ENCODE data around the gene UNC80.

UNC80 gene

DNA sequence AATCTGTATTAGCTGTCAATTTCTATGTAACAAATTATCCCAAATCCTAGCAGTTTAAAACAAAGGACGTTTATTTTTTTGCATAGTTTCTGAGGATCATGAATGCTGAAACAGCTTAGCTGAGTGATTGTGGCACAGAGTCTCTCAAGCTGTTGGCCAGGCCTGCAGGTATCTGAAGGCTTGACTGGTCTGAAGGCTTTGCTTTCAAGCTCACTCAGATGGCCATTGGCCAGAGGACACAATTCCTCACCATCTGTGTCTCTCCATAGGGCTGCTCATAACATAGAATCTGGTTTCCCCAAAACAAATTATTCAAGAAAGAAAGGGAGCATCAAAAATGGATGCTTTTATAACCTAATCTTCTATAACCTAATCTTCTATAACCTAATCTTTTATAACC lies 33.7 kb downstream of the UNC80 start:
- no peak for DNase-seq (ENCODE audit: extremely low read depth in 1 of 2, low read depth in 1 of 2)

DNA sequence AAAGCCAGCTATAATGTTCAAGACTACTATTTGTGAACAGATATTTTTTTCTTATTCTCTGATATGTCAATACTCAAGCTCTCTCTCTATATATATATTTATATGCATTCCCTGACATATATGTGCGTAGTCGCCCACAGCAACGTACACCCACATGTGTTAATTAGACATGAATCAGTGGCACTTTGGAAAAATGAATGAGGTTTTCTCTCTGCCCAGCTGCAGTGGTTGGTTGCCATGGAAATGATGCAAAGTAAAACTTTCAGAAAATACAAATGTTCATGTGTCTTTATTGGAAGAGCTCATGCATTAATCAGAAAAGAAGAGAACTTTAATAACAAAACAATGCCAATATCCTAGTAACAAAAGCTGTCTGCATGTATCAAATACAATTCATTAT lies 34.7 kb downstream of the UNC80 start:
- no peak for DNase-seq (ENCODE audit: extremely low read depth in 1 of 2, low read depth in 1 of 2)

DNA sequence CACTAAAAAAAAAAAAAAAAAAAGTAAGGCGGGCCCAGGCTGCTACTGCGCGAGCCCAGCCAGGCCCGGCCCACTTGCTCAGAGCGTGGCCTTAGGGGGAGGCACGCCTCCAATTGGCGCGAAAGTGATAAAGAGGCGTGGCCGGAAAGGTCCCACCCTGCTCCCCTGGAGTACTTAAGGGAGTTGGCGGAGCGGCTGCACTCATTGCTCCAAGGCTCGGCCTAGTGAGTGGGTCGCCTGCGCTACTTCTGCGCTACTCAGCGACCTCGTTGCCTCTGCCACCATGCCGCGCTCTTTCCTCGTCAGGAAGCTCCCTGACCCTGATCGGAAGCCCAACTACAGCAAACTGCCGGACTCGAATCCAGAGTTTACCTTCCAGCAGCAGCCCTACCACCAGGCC lies 36.9 kb downstream of the UNC80 start:
- no peak for DNase-seq (ENCODE audit: extremely low read depth in 1 of 2, low read depth in 1 of 2)

DNA sequence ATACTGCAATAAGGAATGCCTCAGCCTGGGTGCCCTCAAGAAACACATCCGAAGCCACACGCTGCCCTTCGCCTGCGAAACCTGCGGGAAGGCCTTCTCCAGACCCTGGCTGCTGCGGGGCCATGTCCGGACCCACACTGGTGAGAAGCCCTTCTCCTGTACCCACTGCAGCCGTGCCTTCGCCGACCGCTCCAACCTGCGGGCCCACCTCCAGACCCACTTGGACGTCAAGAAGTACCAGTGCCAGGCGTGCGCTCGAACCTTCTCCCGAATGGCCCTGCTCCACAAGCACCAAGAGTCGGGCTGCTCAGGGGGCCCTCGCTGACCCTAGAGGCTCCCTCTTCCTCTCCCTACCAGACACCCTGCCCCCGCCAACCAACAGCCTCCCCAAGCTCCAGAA lies 37.6 kb downstream of the UNC80 start:
- no peak for DNase-seq (ENCODE audit: extremely low read depth in 1 of 2, low read depth in 1 of 2)

DNA sequence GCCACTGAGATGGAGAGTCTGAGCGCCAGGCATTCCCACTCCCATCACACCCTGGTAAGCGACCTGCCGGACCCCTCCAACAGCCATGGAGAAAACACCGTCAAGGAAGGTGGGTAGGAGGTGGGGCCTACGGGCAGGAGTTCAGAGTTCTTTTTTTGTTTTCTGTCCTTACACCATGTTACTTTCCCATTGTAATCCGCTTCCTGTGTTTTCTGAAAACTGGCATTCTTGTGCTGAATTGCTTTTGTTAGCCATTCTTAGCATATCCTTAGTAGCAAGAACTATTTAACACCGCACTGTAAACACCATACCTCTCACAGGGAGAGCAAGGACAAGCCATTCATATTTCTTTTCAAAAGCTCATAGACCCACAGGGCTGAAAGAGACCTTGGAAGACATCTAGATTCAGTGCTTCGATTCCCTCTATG lies 46.2 kb downstream of the UNC80 start:
- no peak for DNase-seq (ENCODE audit: extremely low read depth in 1 of 2, low read depth in 1 of 2)

DNA sequence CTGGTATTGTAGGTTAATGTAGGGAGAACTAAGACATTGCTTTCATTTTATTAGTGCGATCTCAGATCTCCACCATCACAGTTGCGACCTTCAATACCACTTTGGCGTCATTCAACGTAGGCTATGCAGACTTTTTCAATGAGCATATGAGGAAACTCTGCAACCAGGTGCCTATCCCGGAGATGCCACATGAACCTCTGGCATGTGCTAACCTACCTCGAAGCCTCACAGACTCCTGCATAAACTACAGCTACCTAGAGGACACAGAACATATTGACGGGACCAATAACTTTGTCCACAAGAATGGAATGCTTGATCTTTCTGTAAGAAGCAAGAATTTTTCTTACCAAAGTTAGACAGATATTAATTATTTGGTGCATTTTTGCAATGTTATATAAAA lies 47.3 kb downstream of the UNC80 start:
- no peak for DNase-seq (ENCODE audit: extremely low read depth in 1 of 2, low read depth in 1 of 2)

DNA sequence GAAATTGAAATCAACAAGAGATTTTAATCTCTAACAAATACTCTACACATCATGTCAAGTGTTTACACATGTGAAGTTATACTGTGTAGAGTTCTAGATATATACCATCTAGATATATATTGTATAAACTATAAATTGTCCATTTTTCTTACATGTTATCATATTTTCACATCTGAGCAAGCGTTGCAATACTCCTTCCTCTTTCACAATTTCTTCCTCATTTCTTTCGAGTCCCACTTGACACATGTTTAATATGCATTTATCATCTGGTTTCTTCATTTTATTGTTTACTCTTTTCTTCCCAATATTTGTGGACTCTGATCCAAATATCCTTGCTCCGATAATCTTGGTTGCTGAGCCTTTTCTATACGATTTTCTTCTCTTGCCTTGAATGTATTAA lies 50.2 kb downstream of the UNC80 start:
- DNase-seq (ENCODE audit: extremely low read depth in 1 of 2, low read depth in 1 of 2): no peak

DNA sequence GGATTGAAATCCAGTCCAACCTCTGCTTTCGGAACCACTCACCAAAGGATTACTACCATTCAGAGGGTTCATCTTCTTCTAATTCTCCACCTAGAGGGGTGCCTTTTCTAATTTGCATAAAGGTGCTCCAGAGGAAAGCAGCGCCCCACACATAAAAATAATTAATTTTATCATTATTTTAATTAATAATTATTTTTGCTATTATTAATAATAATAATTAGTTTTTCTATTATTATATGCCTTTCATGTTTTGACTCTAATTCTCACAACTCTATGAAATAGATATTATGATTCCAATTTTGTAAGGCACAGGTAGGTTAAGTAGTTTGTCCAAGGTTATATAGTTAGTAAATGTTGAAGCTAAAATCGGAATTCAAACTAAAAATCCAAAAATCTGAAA lies 51.9 kb downstream of the UNC80 start:
- DNase-seq (ENCODE audit: extremely low read depth in 1 of 2, low read depth in 1 of 2): no peak

DNA sequence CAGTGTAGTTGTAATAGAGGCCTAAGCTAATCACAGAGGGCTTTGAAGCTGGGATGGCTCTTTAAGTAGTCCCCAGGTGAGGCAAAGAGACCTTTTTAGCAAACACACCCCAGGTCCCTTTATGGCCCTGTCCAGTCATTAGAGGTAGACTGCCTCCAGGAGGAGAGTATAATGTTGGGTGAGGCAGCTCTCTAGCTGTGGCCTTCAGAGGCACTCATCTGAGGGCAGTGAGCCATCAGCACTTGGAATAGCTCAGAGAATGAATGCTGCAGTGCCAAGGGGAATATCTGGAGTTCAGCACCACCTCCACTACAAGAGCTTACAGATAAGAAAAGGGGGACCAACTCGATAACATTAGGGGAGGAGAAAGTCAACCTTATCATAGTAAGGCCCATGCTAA lies 52.8 kb downstream of the UNC80 start:
- no peak for DNase-seq (ENCODE audit: extremely low read depth in 1 of 2, low read depth in 1 of 2)

DNA sequence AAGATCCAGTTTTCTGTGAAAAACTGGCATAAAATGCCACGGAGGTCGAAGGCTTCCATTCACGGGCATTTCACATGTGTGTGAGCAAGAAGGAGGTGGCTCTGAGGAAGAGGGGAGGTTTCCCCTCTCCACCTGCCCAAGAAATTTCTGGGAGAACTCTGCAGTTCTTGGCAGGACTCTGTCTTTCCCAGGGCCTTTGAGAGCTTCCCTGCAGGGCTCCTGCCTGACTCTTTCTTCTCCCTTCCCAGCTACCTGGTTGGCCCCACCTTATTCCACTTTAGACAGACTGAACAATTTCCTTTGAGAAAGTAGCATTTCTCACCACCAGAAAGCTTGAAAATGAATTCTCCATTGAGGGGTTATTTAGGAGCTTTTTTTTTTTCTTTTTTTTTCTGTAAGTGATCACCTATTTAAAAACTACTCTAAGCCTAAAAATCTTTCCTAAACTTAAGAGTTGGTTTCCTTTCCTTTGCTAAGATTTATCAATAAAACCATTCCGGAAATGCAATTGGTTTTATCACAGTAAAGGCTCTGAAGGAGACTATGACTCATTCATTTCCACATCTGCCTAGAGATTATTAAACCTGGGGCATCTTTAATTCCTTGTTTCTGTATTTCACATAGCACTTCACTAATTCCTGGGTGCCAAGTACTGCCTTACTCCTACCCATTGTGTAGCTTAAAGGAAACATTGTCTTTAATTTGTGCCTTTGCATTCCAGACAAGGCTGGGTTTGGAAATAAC lies 59.3 kb downstream of the UNC80 start:
- no peak for DNase-seq (ENCODE audit: extremely low read depth in 1 of 2, low read depth in 1 of 2)

DNA sequence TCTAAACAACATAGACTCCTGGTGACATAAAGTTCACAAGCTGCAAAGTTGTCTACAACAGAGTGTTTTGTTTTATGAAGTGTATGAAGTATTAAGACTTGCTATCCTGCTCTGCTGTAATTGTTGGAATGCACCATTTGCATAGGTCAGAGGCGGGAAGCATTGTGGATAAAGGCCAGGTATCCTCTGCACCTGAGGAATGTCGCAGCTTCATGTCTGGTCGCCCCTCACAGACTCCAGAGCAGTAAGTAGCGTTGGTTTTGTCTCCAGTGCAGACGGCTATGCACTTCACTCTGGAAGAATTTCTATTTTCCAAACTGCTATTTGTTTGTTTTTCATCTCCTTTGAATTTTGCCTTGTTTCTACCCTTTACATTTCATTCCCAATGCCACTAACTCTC lies 63.1 kb downstream of the UNC80 start:
- no peak for DNase-seq (ENCODE audit: extremely low read depth in 1 of 2, low read depth in 1 of 2)

DNA sequence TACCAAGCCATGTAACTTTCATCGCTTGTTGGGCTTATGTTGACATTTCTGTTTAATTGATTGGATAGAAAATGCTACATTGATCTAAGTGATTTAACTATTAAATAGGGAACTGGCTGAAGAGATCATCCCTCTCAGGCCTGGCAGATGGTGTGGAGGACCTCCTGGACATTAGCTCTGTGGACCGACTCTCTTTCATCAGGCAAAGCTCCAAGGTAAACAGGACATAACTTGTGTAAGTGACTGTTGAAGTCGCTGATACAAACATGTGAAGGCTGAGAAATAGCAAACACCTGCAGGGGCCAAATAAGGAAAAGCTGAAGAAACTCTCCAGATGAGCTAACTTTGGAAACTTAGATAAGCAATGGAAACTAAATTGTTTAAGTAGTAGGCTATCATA lies 68.8 kb downstream of the UNC80 start:
- no peak for DNase-seq (ENCODE audit: extremely low read depth in 1 of 2, low read depth in 1 of 2)

DNA sequence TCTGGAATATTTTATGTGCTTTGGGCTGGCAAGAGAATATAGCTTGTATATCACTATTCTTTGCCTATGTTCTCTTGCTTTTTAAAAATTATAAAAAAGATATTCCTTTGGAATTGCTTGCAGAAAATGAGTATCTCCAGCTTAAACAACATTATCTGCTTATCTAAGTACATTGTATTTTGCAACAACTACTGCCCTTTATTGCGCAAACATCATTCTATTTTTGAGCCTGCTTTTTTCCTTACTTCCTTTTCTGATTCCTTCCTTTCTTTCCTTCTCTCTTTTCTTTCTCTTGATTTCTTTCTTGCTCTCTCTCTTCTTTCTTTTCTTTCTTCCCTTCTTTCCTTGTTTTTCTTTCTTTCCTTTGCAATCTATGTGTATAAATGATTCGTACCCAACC lies 74.0 kb downstream of the UNC80 start:
- DNase-seq (ENCODE audit: extremely low read depth in 1 of 2, low read depth in 1 of 2): no peak

DNA sequence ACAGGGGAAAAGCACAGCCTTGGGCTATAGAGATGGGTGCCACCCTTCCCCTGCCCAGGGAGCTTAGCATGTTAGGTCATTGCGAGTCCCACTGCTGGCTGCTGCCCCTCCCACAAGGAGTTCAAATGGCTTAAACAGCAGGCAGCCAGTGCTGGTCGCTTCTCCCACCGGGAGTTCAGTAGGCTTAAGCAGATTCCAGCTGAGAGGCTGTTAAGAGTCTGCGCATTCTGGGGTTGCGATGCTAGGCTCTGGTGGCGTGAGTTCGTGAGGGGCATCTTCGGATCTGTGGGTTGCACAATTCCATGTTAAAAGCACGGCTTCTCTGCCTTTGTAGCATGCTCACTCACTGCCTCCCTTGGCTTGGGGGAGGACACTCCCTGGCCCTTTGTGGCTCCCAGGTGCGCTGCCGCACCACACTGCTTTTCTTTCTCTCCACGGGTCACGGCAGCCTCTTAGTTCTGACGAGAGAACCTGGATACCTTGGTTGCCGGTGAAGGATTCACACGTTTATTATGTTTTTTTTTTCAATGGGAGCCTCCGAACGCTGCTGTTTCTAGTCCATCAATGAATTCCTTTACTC lies 93.2 kb downstream of the UNC80 start:
- no peak for DNase-seq (ENCODE audit: extremely low read depth in 1 of 2, low read depth in 1 of 2)

DNA sequence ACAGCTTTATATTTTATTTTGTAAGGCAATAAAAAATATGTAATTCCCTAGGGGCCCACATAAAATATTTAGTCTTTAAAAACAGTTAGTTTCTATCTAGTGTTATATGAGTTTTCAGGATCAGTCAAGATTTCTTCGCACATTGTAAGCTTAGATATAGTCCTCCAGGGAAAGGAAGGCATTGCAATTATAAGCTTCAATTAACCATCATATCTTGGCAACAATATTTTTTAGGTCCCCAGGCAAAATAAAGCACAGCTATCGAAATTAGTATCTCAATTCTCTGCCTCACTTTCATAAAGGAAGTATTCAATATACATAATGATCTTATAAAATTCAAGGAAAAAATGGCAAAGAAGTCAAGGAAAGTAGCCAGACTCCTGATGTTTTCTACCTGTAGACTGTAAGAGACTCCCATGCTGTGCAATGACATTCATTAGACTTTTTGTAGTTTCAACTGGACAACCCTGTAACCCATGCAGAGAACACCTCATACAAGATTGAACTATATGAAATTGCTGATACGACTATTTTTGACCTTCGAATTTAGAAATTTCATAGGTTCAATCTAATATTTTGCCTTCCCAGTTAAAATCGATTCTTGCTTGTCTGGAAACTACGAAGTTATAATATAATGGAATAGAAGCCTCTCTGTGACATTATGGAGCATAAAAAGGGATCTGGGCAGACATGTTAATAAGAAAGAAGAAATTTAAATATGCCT lies 96.8 kb downstream of the UNC80 start:
- no peak for DNase-seq (ENCODE audit: extremely low read depth in 1 of 2, low read depth in 1 of 2)

DNA sequence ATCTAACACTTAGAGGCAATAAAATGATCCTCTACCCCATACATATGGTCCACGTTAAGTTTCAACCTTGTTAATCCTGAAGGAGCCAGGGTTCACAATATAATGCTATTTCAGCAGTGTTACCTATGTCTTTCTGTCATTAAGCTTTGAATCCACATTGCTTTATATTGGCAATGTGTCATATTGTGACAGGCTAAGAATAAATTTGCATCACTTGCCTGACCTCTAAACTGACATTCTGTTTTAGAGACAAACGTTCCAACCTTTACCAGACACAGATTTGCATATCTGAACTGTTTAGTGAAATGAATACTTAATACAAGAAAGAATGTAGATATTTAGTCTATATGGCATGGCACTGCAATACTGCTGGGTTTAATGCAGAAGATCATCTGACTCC lies 98.4 kb downstream of the UNC80 start:
- no peak for DNase-seq (ENCODE audit: extremely low read depth in 1 of 2, low read depth in 1 of 2)

DNA sequence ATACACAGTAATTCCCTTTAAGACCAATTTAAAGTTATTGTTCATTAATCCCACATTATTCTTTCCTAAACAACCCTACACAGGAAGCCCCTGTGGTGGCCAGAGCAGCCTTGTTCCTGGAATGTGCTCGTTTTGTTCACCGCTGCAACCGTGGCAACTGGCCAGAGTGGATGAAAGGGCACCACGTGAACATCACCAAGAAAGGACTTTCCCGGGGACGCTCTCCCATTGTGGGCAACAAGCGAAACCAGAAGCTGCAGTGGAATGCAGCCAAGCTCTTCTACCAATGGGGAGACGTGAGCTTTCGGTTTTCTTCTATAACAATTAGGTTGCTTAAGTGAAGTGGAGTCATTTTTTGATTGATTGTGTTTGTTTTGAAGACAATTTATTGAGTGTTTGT lies 101.0 kb downstream of the UNC80 start:
- DNase-seq (ENCODE audit: extremely low read depth in 1 of 2, low read depth in 1 of 2): no peak

DNA sequence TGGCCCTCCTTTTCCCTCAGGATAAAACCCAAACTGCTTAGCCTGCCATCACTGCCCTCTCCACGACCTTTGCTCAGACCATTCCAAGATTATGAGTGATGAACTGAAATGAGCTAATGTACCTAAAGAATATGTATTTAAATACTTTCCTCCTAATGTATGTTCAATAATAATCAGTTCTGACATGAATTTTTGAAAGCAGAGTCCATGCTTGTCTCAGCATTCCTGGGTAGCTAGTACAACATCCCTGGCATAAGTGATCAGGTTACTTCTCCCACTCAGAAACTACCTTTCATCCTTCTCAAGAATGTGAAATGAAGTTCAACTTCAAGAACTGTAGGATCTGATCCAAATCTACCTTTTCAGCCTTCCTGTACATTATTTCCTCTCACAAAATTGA lies 103.6 kb downstream of the UNC80 start:
- no peak for DNase-seq (ENCODE audit: extremely low read depth in 1 of 2, low read depth in 1 of 2)

DNA sequence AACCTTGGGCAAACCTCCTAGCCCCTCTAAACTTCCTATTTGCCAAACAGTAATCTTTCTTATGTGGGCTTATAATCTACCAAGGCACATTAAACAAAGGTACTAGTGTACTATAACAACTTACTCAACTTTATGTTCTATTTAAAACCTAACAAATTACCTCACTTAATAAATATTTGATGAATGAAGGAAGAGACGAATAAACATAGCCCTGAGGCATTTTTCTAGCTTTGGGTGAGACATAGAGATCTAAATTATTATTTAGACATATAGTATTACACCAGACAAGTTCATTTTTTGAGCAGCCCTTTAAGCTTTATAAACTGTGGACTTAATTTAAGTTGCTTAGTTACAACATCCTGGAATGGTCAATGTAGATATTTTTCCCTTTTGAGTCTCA lies 104.6 kb downstream of the UNC80 start:
- no peak for DNase-seq (ENCODE audit: extremely low read depth in 1 of 2, low read depth in 1 of 2)

DNA sequence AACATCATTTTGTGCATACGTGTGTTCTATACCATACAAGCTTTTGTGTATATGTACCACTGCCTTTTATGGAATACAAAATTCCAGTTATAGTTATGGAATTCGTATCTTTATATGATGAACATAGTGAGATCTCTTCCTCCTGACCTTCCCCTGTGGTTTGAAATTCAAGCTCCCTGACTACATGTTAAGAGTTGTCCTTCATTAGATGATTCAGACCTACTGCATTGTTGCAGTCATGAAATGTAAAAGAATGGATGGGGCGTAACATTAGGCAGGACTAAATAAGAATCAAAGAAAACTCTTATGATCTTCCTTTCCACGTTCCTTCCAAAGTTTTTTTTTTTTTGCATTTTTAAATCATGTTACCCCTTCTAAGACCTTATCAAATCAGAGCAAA lies 107.1 kb downstream of the UNC80 start:
- no peak for DNase-seq (ENCODE audit: extremely low read depth in 1 of 2, low read depth in 1 of 2)

DNA sequence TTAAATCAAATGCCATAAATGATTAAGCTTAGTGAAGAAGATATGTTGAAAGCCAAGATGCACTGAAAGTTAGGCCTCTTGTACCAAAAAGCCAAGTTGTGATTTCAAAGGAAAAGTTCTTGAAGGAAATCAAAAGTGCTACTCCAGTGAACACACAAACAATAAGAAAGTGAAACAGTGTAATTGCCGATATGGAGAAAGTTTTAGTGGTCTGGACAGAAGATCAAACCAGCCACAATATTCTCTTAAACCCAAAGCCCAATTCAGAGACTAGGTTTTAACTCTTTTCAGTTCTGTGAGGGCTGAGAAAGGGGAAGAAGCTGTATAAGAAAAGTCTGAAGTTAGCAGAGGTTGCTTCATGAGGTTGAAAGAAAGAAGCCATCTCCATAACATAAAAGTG lies 129.0 kb downstream of the UNC80 start:
- no peak for DNase-seq (ENCODE audit: extremely low read depth in 1 of 2, low read depth in 1 of 2)

DNA sequence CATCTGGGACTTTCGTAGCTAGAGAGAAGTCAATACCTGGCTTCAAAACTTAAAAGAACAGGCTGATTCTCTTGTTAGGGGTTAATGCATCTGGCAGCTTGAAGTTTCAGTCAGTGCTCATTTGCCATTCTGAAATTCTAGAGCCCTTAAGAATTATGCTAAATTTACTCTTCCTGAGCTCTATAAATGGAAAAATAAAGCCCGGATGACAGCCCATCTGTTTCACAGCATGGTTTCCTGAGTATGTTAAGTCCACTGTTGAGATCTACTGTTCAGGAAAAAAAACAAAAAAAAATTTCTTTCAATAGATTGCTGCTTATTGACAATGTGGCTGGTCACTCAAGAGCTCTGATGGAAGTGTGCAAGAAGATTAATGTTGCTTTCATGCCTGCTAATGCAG lies 129.5 kb downstream of the UNC80 start:
- no peak for DNase-seq (ENCODE audit: extremely low read depth in 1 of 2, low read depth in 1 of 2)

Data from stimulated activated CD8-positive, alpha-beta memory T cell treated with anti-CD3 and anti-CD28 coated beads, Interleukin-7, amount 100 ng/mL, for 48 hours (primary cell).